ENCODE measurements around the gene SORL1. TPM values are rescaled to one million over a fixed set of nuclear protein-coding genes. Genes with fewer than 3 reads are reported as not detected.
"Not testable (repeated sequence)": the region's sequence is repeated elsewhere in the genome, so short reads cannot be mapped to it uniquely, and the experiment has no call there.

SORL1 gene
- total RNA-seq, 2 donors from 2014 or later = 273 to 331 TPM

GRCh38 chr11:121630041-121630440 lies 177.9 kb downstream of the SORL1 start:
- no peak for DNase-seq
- Mint-ChIP-seq H3K4me3 (no peak overlapping the region), H3K27me3 (no peaks in the 10 kb centered on the region), H3K27ac (peak overlapping the region; percentile 9), H3K4me1 (peaks cover 2% of the 10 kb centered on the region), H3K36me3 (ENCODE audit: low read depth) (no peaks in the 10 kb centered on the region)
- ATAC-seq = no peak
- no peaks in the 10 kb centered on the region for H3K9me3 ChIP-seq (ENCODE audit: control insufficient read depth, low read length, poor library complexity, severe bottlenecking)

- H3K9me3 ChIP-seq (ENCODE audit: control insufficient read depth, low read length, poor library complexity, severe bottlenecking) = no peaks in the 10 kb centered on the region
- ATAC-seq (no peak), DNase-seq (no peak)
- Mint-ChIP-seq H3K4me1 (peaks cover 2% of the 10 kb centered on the region), H3K36me3 (ENCODE audit: low read depth) (no peaks in the 10 kb centered on the region), H3K27me3 (no peaks in the 10 kb centered on the region), H3K27ac (no peak overlapping the region), H3K4me3 (no peak overlapping the region)
These were observed 179.3 kb downstream of the SORL1 start for GRCh38 chr11:121631456-121631855.

- peak overlapping the region; percentile 4 for H3K27ac Mint-ChIP-seq
- no peaks in the 10 kb centered on the region for H3K27me3 Mint-ChIP-seq
- peaks cover 2% of the 10 kb centered on the region for H3K4me1 Mint-ChIP-seq
- H3K9me3 ChIP-seq (ENCODE audit: control insufficient read depth, low read length, poor library complexity, severe bottlenecking) = no peaks in the 10 kb centered on the region
- DNase-seq = no peak
- peak overlapping the region; percentile 47 for H3K4me3 Mint-ChIP-seq
- no peak for ATAC-seq
- H3K36me3 Mint-ChIP-seq (ENCODE audit: low read depth) = no peaks in the 10 kb centered on the region
These were observed 182.2 kb downstream of the SORL1 start for GRCh38 chr11:121634273-121634672.

- peak overlapping the region; percentile 47 for H3K4me3 Mint-ChIP-seq
- H3K4me1 Mint-ChIP-seq = peaks cover 2% of the 10 kb centered on the region
- H3K36me3 Mint-ChIP-seq (ENCODE audit: low read depth) = no peaks in the 10 kb centered on the region
- H3K27me3 Mint-ChIP-seq = no peaks in the 10 kb centered on the region
- H3K27ac Mint-ChIP-seq = no peak overlapping the region
- ATAC-seq (no peak), DNase-seq (no peak)
- no peaks in the 10 kb centered on the region for H3K9me3 ChIP-seq (ENCODE audit: control insufficient read depth, low read length, poor library complexity, severe bottlenecking)
These were observed 182.8 kb downstream of the SORL1 start for GRCh38 chr11:121634889-121635288.

GRCh38 chr11:121636081-121636799 lies 184.1 kb downstream of the SORL1 start:
- H3K4me3 Mint-ChIP-seq = peak overlapping the region; percentile 15
- H3K36me3 Mint-ChIP-seq (ENCODE audit: low read depth) = no peaks in the 10 kb centered on the region
- H3K27me3 Mint-ChIP-seq = no peaks in the 10 kb centered on the region
- no peak for DNase-seq
- H3K4me1 Mint-ChIP-seq = peaks cover 2% of the 10 kb centered on the region
- H3K27ac Mint-ChIP-seq = peak overlapping the region; percentile 2
- no peaks in the 10 kb centered on the region for H3K9me3 ChIP-seq (ENCODE audit: control insufficient read depth, low read length, poor library complexity, severe bottlenecking)
- no peak for ATAC-seq

- no peak overlapping the region for H3K4me3 Mint-ChIP-seq
- DNase-seq (no peak), ATAC-seq (no peak)
- peaks cover 3% of the 10 kb centered on the region for H3K36me3 Mint-ChIP-seq (ENCODE audit: low read depth)
- H3K4me1 Mint-ChIP-seq = peaks cover 4% of the 10 kb centered on the region
- no peaks in the 10 kb centered on the region for H3K27me3 Mint-ChIP-seq
- H3K9me3 ChIP-seq (ENCODE audit: control insufficient read depth, low read length, poor library complexity, severe bottlenecking) = no peaks in the 10 kb centered on the region
- H3K27ac Mint-ChIP-seq = peak overlapping the region; percentile 84
These were observed 184.7 kb downstream of the SORL1 start for GRCh38 chr11:121636800-121637176.

- DNase-seq; H3K9me3 ChIP-seq (ENCODE audit: control insufficient read depth, low read length, poor library complexity, severe bottlenecking); ATAC-seq; H3K36me3 Mint-ChIP-seq (ENCODE audit: low read depth); H3K27me3 Mint-ChIP-seq: not testable (repeated sequence)
- H3K27ac Mint-ChIP-seq = peak overlapping the region; percentile 84
- peaks cover 11% of the 10 kb centered on the region for H3K4me1 Mint-ChIP-seq
- H3K4me3 Mint-ChIP-seq = peak overlapping the region; percentile 19
These were observed 185.5 kb downstream of the SORL1 start for GRCh38 chr11:121637587-121637986.

GRCh38 chr11:121643479-121644186 lies 191.5 kb downstream of the SORL1 start:
- peaks cover 9% of the 10 kb centered on the region for H3K4me1 Mint-ChIP-seq
- no peak for DNase-seq
- H3K27ac Mint-ChIP-seq = peak overlapping the region; percentile 21
- no peak for ATAC-seq
- H3K4me3 Mint-ChIP-seq = no peak overlapping the region
- no peaks in the 10 kb centered on the region for H3K27me3 Mint-ChIP-seq
- peaks cover 4% of the 10 kb centered on the region for H3K36me3 Mint-ChIP-seq (ENCODE audit: low read depth)
- no peaks in the 10 kb centered on the region for H3K9me3 ChIP-seq (ENCODE audit: control insufficient read depth, low read length, poor library complexity, severe bottlenecking)

GRCh38 chr11:121644187-121644512 lies 192.0 kb downstream of the SORL1 start:
- Mint-ChIP-seq H3K36me3 (ENCODE audit: low read depth) (peaks cover 4% of the 10 kb centered on the region), H3K27me3 (no peaks in the 10 kb centered on the region), H3K27ac (peak overlapping the region; percentile 70), H3K4me1 (peaks cover 9% of the 10 kb centered on the region), H3K4me3 (no peak overlapping the region)
- no peak for ATAC-seq
- H3K9me3 ChIP-seq (ENCODE audit: control insufficient read depth, low read length, poor library complexity, severe bottlenecking) = no peaks in the 10 kb centered on the region
- DNase-seq = no peak

- Mint-ChIP-seq H3K36me3 (ENCODE audit: low read depth) (peaks cover 4% of the 10 kb centered on the region), H3K4me3 (no peak overlapping the region), H3K27me3 (no peaks in the 10 kb centered on the region), H3K4me1 (peaks cover 17% of the 10 kb centered on the region), H3K27ac (peak overlapping the region; percentile 70)
- DNase-seq (no peak), ATAC-seq (no peak)
- H3K9me3 ChIP-seq (ENCODE audit: control insufficient read depth, low read length, poor library complexity, severe bottlenecking) = no peaks in the 10 kb centered on the region
These were observed 192.9 kb downstream of the SORL1 start for GRCh38 chr11:121645001-121645400.

GRCh38 chr11:121645596-121645995 lies 193.5 kb downstream of the SORL1 start:
- Mint-ChIP-seq H3K27me3 (no peaks in the 10 kb centered on the region), H3K27ac (no peak overlapping the region), H3K4me3 (no peak overlapping the region), H3K4me1 (peaks cover 22% of the 10 kb centered on the region), H3K36me3 (ENCODE audit: low read depth) (peaks cover 4% of the 10 kb centered on the region)
- ATAC-seq = no peak
- H3K9me3 ChIP-seq (ENCODE audit: control insufficient read depth, low read length, poor library complexity, severe bottlenecking) = no peaks in the 10 kb centered on the region
- no peak for DNase-seq

- peak overlapping the region; percentile 63 for H3K4me3 Mint-ChIP-seq
- H3K36me3 Mint-ChIP-seq (ENCODE audit: low read depth) = no peaks in the 10 kb centered on the region
- H3K27me3 Mint-ChIP-seq = no peaks in the 10 kb centered on the region
- ATAC-seq = no peak
- H3K9me3 ChIP-seq (ENCODE audit: control insufficient read depth, low read length, poor library complexity, severe bottlenecking) = no peaks in the 10 kb centered on the region
- H3K27ac Mint-ChIP-seq = peak overlapping the region; percentile 74
- no peak for DNase-seq
- H3K4me1 Mint-ChIP-seq = peaks cover 28% of the 10 kb centered on the region
These were observed 196.2 kb downstream of the SORL1 start for GRCh38 chr11:121648306-121648705.

- Mint-ChIP-seq H3K36me3 (ENCODE audit: low read depth) (no peaks in the 10 kb centered on the region), H3K4me3 (peak overlapping the region; percentile 85), H3K27ac (peak overlapping the region; percentile 75), H3K27me3 (no peaks in the 10 kb centered on the region), H3K4me1 (peaks cover 28% of the 10 kb centered on the region)
- DNase-seq = no peak
- ATAC-seq = no peak
- no peaks in the 10 kb centered on the region for H3K9me3 ChIP-seq (ENCODE audit: control insufficient read depth, low read length, poor library complexity, severe bottlenecking)
These were observed 197.7 kb downstream of the SORL1 start for GRCh38 chr11:121649798-121650197.

Data from T-helper 17 cell (primary cell).